Activated T-cell treated with anti-CD3 and anti-CD28 coated beads, Interleukin-2, amount 50 U/mL, for 48 hours (primary cell): Measurements from ENCODE around the gene GRID2.

ENCODE experiments used
- DNase-seq, 2 experiments: peaks; one replicate each; pipeline ENCODE4 v3.0.0-alpha.2; 2020

The GRID2 gene

DNA sequence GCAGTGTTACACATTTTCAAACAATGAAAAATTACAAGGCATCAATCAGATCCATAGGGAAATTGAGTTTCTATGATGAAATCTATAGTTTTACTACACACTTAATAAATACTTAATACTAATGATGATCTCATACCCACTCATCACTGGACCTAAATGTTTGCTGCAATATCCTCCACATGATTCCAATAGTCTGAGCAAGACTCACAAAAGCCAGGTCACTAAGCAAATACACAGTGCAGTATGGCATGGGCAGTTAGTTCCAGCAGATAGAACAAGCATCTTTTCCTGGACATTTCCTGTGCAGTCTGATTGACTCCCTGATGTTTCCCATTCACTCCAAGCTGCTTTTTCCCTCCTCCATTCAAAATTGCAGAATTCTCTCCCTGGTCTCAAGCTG is 1415.8 kb downstream of the GRID2 start:
- no peak for DNase-seq

DNA sequence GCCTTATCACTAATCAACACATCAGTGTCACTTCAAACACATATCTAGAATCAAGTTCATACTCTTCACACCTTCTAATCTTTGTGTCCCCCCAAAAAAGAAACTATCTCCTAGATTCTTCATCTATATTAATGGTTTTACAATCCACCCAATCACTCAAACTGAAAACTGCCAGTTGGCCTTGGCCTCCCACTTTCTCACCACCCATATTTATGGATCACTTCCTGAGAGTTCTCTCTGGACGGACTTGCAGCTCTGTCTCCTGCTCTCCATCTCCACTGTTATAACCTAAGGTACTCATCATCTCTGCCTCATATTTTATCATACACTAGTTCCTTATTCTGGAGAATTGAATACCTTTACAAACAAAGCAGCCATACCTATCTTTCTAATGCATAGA is 1418.7 kb downstream of the GRID2 start:
- no peak for DNase-seq

DNA sequence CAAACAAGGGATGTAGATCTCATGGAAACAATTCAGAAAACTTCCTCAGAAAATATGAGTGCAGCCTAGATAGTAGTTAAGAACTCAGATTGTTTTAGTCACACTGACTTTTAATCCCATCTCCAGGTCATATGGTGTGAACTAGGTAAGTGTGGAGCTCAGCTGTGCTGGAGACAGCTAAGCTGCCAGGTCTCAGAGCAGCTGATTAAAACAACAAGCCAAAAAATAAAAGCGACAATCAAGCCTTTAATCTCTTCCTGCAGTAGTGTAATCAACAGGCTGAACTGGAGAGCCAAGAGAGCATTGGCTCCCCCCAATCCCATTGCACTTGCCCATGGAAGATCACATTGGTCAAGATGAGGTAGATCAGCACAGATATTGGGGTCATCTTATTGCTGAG is 1426.5 kb downstream of the GRID2 start:
- DNase-seq, result no peak

DNA sequence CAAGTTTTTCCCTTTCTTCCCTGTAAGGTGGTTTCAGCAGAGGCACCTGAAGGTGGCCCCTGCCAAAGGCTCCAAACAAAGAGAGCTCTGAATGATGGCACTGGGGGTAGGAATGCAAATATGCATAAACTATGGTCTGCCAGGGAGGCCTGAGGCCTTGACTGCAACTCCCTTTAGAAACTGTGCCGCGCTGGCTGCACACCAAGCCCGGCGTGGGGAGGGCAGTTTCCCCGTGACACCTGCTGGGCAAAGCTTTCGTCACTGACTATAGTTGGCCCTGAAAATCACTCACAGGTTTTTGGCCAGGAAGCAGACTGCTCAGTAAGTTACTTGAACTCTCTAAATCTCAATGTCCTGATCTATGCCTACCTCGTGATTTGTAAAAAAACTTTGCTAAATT is 1427.0 kb downstream of the GRID2 start:
- DNase-seq, result no peak

DNA sequence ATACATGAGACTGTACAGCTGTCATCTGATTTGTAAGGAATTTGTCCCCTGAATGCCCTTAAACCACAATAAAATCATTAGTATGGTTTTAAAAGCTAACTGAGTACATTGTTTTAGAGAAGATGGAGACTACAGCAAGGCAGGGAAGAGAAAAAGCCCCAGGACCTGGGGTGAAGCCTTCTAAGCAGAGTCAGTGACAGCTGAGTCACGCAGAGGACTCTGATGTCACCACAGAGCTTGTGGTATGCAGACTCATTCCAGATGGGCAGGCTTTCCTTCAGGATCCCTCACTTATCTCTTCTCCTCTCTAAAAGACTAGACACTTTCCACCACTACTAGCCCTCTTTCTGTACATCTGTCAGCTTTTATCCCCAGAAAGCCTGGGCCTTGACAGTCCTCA is 1427.7 kb downstream of the GRID2 start:
- no peak for DNase-seq

DNA sequence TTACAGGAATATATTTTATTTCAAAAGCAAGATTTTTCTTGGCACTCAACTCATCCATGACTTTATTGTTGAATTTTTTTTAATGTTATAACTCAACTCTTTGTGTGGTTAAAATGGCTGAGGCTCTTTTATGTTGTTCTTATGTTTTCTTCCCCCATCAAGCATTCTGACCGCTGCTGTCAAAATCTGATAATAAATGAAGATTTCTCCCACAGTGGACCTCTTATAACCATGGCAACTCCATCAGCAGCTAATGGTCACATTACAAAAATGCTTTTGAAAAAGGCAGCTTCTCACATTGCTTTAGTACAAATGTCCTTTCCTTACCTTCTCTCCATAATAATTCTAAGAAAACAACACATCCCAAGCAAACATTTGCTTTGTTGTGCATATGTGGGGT is 1428.7 kb downstream of the GRID2 start:
- DNase-seq, result no peak

DNA sequence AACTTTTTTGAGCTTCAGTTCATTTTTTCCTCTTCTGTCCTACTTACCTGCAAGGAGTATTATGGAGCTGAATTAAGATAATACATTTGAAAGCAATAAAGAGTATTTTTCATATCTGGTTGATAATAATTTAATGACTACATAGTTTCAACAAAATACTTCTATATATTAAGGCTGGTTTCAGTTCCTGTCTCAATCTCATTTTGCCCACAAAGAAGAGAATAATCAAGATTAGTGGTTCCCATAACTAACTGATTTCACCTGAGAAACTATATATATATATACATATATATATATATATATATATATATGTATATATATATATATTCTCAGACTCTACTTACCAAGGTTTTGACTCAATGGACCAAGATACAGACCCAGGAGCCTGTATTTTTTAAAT is 1437.1 kb downstream of the GRID2 start:
- DNase-seq, result no peak

DNA sequence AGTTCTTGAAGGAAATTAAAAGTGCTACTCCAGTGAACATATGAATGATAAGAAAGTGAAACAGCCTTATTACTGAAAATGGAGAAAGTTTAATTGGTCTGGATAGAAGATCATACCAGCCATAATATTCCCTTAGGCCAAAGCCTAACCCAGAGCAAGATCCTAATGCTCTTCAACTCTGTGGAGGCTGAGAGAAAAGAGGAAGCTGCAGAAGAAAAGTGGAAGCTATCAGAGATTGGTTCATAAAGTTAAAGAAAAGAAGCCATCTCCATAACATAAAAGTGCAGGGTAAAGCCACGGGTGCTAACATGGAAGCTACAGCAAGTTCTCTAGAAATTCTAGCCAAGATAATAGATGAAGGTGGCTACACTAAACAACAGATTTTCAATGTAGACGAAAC is 1439.3 kb downstream of the GRID2 start:
- DNase-seq, result no peak

DNA sequence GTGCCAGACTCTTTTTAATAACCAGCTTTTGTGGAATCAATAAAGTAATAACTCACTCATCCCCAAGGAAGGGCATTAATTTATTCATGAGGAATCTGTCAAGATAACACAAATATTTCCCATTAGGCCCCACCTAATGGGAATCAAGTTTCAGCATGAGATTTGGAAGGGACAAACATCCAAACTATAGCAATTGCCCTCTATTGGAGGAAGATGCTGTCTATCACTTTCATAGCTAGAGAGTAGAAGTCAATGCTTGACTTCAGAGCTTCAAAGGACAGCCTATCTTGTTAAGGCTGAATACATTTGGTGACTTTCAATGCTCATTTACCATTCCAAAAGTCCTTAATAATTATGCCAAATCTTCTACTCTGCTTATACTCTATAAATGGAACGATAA is 1439.9 kb downstream of the GRID2 start:
- no peak for DNase-seq

DNA sequence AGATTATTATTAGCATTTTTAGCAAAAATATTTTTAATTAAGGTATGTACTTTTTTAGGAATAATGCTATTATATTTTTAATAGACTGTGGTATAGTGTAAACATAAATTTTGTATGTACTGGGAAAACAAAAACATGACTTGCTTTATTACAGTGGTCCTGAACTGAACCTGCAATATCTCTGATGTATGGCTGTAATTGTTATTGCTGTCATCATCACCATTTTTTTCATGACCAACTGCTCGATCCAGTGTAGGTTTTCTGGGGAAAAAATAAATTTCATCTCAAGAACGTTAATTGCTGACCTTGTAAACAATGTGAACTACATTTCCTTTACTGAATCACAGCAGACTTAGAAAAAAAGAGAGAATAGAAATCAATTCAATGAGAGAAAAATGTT is 1441.2 kb downstream of the GRID2 start:
- DNase-seq, result no peak

DNA sequence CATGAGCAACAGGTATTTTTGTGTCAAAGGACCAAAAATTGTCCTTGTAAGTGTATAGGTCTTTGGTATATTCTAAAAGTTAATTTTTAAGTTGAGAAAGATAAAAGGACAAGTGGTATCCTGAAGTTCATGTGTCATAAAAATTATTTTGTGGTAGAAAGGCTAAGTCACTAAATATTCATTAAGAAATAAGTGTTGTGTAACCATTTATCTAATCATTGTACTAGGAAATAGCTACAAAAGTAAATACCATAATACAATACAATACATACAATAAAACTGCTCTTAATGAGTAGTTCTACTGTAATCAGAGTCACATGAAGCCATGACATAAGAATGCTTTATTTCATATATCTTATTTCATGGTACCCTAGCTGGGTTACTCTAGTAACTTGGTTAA is 1442.3 kb downstream of the GRID2 start:
- DNase-seq, result no peak

DNA sequence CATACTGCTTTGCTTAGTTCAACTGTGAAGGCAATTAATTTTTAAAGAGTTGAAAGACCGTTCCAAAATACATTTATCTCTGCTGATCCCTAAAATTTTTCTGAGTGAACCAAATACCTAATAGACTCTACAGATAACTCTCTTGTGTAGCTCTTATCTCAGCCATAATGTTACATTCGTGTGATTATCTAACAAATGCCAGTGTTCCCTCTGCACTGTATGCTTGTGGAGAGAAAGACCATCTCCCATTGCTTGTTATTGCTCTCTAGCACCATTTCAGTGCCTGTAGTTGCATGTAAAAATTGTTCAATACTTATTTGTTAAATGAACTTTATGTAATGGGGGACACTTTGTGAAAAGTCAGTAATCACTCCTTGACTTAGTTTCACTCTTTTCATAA is 1443.5 kb downstream of the GRID2 start:
- no peak for DNase-seq

DNA sequence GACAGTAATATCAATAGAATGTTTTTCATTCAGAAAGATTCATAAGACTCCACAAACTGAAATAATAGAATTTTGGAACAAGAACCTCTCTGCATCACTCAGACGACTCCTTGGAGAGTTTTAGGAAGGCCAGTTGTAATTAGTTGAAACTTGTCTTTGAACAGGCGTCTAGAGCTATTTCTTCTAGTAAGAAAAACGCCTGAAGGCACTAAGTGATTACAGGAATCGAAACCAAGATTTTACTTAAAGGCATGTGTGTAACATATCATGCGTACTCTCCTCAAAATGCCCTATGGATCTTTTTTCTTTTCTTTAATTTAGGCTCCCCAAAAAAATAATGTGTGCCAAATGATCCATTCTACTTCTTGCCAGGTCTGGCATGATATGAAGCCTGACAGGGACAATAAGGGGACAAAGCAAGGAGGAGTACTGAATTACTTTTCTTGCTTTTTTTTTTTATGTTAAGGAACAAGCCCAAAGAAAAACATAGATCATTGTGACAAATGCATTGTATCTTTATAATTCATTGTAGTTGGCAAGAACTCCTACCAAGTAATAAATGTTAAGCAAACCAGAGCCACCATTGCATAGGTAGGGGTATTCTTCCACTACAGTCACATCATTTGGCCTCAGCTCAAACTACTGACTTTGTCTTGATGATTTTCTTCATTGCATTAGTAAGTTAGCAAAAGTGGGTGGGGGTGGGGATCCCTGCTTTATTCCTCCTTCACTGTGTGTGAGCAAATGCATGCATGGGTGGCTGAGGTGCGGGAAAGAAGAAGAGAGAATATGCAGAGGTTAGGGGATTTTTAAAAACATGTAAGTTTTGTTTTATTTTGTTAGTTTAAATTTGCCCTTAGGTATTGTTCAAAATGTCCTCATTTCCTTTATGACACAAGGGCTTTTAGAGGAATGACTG is 1444.9 kb downstream of the GRID2 start:
- DNase-seq, result no peak

DNA sequence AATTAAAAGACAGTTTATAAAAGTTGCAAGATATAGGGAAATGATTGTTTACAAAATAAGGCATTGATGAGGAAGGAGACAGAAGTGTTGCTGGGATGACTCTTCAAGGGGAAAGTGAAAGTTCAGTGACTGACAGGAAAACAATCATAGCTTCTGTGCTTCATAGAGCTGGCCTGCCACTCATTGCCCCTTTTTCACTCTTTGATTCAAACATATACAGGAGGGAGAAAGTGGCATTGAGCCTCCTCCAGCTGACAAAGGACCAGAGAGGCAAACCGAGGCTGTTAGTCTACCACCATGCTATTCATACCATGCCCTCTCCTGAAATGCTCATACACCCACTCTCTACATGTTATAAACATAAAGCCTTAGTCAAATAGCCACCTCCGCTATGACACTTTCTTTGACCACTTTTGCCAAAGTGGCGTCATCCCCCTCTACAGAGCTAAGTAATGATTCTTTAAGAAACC is 1445.6 kb downstream of the GRID2 start:
- no peak for DNase-seq

DNA sequence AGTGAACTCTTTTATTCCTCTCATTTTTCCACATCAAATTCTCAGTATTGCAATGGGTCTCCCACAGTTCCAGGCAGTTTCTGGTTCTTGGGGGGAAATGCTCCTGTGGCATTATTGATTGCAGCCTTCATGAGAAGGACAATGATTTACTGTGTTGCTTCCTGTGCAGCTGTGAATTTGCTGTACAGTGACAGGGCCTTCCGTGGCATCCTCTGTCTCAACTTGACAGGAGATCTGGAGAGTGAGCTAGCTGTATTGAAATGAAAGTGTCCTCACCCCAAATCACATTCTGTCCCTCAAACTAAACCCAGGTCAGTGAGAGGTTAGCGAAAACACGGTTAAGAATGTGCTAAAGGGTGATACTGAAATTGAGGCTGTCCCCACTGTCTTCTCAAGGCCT is 1447.6 kb downstream of the GRID2 start:
- DNase-seq, result no peak

DNA sequence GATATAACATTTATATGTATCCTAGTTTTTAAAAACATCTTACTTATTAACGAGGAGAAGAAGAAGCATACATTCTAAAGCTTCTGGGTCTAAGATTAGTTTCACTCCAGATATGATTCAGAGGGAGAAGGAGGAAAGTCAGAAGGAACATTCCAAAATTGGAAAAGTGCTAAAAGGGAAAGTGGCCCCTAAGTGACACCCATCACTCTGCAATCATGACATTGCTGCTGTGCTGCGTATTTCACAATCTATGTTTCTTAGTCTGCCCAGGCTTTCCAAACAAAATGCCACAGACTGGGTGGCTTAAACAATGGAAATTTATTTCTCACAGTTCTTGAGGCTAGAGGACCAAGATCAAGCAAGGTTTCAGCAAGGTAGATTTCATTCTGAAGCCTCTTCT is 1452.3 kb downstream of the GRID2 start:
- DNase-seq, result no peak

DNA sequence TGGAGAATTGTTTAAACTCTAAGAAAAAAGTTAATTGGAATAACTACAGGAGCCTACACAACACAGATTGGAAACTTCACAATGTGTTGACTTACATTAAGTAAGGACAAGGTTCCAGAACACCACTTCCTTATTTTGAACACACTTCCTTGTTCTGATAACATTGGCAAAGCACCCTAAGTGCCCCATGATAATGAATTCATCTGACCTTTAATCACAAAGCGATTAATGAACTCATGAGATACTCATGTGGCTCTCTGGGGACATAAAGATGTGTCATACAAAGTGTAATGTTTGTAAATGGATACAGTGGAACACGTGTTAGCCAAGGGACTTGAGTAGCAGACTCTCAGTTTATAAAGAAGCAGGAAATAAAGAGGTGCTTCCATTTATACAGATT is 1455.7 kb downstream of the GRID2 start:
- no peak for DNase-seq

DNA sequence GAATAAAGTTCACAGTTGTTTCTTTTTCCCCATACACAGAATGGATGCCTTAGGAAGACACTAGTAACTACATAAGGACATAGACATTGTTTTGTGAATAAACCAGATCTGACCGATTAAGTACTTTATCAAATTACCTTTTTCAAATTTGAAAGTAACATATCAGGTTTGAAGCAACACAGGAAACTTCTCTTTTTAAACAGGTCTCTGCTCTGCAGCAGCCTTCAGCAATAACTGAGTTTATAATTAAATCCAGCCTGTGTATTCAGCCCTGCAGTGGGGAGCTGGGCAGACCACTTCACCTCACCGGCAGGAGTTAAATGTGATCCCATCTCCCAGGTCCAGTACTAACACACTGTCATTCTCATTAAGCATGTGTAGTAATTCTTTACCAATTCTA is 1456.5 kb downstream of the GRID2 start:
- no peak for DNase-seq

DNA sequence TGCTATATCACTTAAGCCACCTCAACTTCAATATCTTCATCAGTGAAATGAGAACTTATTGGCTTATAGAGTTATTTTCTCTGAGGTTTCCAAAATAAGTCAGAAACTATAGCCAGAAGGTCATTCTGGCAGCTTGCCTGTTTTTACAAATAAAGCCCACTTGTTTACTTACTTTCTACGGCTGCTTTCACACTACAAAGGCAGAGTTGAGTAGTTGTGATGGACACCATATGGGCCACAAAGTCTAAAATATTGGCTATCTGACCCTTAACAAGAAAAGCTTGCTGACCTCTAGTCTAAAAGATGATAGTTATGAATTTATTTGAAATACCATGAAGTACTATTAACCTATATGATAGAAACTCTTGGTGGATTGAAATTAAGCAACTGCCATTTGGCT is 1457.5 kb downstream of the GRID2 start:
- no peak for DNase-seq

DNA sequence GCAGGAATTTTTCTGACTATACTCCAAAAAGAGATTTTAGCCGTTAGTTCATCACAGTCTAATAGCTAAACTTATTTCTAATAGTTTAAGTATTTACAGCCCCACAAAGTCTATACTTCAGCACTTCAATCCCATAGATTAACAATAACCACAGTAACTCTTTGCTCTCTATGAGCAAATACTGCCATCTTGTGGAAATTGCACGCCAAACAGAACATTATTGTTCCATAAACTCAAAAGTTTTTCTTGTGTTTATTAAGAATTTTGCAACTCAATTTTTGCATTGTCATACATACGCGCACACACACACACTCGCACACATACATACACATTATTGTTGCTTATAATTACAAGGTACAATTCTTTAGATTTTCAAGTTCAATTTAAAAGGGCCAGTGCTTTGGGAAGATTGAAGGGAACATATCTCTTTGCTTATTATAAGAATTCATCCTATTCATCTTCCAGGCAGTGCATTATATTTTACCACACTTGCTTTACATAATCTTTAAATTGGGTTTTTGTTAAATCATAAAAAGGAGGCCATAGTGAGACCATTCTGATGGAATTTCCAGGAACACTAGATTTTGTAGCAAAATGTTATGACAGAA is 1461.0 kb downstream of the GRID2 start:
- DNase-seq, result no peak

DNA sequence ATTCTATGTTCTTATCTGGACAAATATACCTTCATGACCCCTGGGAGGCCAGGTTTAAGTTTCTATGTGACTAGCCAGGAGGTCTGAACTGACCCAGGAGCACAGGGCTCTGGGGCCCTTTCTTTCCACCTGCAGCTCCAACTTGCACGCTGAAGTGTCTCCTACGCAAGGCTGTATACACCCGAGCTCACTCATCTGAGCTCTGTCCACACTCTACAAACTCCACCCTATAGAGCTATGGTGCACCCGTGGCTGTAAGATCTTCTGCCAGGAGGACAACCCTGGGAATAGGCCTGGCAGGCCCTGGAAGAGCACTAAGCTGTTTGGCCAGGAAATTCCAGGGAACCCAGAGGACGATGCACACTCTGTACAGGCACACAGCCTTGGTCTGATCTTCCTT is 1464.2 kb downstream of the GRID2 start:
- no peak for DNase-seq

DNA sequence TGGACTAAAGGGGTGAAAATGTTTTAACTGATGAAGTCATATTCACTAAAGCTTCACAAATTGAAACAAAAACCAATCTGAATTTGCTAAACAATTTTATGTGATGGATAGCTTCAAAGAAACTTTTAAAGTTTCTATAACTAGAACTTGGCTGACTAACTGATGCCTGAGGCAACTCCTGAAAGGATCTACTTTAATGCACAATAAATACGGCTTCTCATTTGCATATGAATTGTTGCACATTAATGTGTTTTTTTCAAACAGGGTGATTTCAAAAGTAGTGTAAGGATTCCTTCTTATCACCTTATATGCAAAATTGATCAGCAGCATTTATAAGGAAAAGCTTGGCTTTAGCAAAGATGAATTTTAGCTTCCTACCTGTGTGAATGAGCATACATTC is 1466.4 kb downstream of the GRID2 start:
- DNase-seq, result no peak

DNA sequence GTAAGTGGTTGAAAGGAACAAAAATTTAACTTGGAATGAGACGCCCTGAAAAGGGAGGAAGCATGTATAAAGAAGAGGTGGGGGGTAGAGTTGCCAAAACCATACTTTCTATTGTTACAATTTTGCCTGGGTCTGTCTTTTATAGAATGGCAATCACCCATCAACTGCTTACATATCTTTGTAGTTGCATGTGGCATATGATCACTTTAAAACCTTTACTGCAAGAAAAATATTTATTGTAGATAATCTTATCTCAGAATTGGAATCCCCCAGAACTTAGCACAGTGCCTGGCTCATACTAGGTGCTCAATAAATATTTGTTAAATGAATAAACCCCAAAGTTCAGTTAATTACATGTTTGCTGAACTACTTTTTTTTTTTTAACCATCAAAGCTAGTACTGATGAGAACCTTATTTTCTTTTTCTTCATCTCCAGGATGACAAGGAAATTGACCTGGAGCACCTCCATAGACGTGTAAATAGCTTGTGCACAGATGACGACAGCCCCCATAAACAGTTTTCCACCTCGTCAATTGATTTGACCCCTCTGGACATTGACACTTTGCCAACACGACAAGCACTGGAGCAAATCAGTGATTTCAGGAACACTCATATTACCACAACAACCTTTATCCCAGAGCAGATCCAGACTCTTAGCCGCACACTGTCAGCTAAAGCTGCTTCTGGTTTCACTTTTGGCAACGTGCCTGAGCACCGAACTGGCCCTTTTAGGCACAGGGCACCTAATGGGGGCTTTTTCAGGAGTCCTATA is 1468.1 kb downstream of the GRID2 start:
- DNase-seq, result no peak

DNA sequence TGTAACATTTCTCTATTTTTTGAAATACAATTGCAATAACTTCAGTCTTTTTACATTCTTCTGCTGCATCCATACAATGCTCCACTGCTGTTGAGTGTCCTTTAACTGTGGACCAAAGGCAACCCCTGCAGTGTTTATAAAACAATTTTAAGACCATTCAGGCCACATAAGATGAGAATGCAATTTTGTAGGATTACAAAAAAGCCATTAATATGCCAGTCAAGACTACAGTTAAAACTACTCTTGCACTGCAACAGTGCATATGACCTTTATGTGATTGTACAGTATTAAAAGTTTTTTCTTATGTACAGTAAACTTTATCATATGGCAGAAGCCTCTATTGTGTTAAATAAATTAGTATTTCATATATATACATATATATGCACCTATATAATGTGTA is 1469.1 kb downstream of the GRID2 start:
- no peak for DNase-seq
